Inferior parietal cortex (tissue), 1 donor: Measurements from ENCODE around the gene PDGFRB.

Experiments used
- DNase-seq: peaks from one replicate; pipeline ENCODE4 v3.0.0-alpha.2; 2016; ENCODE audit errors: extremely low spot score

The PDGFRB gene

DNA sequence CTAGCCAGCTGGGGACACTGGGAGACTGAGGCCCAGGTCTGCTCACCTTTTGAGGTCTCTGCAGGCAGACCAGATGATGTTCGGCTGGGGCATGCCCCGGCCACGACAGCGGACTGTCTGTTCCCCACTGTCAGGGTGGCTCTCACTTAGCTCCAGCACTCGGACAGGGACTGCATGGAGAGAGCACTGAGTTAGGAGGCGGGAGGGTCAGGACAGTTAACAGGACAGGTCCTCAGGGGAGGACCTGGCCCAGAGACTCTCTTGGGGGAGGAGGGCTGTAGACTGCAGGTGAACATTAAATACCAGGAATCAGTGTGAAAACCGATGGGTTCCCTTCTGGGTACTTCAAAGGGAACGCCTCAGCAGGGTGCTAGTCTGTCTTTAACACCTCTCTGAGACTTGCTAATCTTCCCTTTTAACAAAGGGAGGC lies 25.1 kb downstream of the PDGFRB start:
- DNase-seq: no peak

GRCh38 chr5:150129813-150130492 lies 25.7 kb downstream of the PDGFRB start:
- peak; percentile 72 for DNase-seq

DNA sequence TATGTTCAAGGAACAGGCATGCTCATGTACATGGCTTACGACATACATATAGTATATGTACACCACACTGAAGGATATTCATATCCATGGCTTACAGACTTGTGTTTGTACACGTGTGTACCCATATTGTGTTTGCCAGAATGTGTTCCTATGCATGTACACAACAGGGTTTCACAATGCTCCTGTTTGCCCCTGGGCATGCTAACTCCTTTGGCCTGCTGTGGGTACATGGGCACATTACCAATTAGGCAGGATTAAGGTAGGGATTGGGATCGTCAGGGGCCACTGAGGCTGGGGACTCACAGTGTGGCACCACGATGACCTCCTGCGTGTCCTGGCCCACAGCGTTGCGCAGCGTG lies 26.2 kb downstream of the PDGFRB start:
- no peak for DNase-seq

GRCh38 chr5:150126921-150127265 lies 28.8 kb downstream of the PDGFRB start:
- DNase-seq: no peak

- DNase-seq: no peak
These were observed 29.3 kb downstream of the PDGFRB start for GRCh38 chr5:150126199-150126920.

GRCh38 chr5:150125334-150125733 lies 30.3 kb downstream of the PDGFRB start:
- DNase-seq: no peak

GRCh38 chr5:150124596-150124995 lies 31.0 kb downstream of the PDGFRB start:
- no peak for DNase-seq

GRCh38 chr5:150124111-150124557 lies 31.5 kb downstream of the PDGFRB start:
- no peak for DNase-seq

DNA sequence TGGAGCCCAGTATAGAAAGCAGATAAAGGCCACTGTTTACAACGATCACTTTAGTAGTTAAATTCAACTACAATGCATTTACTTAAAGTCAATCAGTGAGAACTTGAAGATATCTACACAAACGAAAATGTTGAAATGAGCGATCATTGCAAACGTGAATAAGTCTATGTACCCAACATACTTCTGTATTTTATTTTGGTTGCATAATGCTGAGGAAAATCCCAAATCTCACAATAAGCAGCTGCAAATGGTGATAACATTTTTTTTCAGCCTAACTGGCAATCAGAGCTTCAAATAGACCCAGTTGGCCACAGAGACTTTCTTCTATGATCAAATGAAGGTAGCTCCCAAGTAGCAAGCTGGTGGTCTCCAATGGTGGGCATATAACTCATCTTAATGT lies 32.1 kb downstream of the PDGFRB start:
- DNase-seq: no peak

DNA sequence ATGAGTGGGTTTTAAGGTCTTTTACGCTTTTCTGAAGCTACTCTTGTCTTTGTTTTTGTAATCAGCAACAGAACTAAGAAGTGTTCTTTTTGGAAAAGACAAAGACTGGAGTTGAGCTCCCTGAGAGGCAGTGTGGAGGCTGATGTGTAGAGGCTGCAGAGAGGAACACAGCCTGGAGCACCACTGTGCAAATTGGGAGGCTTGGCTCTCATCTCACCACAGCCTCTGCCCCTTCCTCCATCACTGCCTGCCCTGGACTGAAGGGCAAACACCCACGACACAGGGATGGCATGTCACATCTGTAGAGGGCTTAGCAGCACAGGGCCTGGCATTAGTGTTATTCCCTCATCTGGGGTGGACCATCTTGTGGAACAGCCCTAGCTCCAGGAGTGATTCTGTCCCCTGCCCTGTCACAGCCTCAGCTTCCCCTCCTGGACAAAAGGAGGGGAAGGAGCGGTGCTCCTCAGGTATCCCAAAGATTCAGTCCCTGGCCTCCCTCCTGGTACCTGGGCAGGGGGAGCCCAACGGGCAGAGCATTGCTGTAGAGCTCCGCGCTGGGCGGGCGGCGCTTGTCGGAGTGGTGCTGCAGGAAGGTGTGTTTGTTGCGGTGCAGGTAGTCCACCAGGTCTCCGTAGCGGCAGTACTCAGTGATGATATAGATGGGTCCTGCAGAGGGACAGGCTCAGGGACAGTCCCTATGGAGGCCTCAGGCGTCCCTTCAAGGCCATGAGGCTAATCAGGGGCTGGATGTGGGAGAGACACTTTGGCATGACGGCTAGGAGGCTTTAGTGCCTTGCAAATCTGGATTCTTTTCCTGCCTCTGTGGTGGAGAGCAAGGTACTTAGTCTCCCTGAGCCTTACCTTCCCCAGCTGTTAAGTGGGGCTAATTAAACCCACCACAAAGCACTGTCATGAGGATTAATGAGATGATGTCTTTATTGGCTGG lies 32.8 kb downstream of the PDGFRB start:
- no peak for DNase-seq

DNA sequence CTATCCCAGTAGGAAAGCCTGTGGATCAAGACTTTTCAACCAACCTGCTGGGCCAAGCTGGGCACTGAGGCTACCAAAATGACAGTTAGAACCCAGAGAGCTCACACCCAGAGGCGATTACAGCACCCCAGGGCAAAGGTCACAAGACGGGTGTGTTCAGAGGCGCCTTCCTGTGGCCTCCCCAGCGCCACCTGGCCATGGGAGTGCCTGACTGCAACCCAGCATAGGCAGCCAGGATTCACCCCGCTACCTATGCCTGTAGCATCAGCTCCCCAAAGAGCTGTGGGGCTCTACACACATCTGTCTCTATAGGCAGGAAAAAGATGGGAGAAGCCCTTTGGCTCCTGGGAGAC lies 33.5 kb downstream of the PDGFRB start:
- DNase-seq: no peak

- DNase-seq: no peak
These were observed 34.0 kb downstream of the PDGFRB start for GRCh38 chr5:150121448-150122157.

DNA sequence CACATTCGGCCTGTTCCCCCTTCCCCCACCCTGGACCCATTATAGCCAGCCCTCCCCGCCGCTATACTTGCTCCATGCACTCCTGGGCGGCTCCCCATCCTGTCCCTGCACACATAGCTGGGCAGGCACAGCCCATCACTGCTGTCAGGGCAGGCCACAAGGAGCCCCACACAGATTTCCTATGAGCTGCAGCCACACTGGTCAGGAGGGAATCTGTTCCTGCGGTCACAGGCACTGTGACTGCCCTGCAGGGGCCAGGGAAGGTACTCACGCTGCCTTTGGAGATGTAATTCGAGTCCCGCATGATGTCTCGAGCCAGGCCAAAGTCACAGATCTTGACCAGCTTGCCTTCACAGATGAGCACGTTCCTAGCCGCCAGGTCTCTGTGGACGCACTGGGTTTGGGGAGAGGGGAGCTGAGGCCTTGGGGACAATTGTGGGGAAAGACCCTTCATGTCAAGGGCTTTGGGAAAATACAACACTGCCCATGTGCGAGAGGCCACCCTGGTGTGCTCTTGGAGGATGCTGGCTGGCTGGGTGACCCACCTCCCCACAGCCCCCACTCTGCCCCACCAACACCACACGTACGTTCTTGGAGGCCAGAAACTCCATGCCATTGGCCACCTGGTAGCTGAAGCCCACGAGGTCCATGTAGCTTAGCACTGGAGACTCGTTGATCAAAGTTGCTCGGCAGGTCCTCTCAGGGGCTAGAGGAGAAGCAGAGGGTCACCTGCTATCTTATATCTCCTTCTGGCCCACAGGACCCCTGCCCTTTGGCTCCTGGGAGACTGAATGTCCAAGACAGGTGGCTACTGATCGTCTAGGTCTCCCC lies 34.8 kb downstream of the PDGFRB start:
- DNase-seq: no peak

GRCh38 chr5:150120062-150120441 lies 35.6 kb downstream of the PDGFRB start:
- no peak for DNase-seq

GRCh38 chr5:150119421-150120061 lies 36.1 kb downstream of the PDGFRB start:
- DNase-seq: no peak

- no peak for DNase-seq
These were observed 37.0 kb downstream of the PDGFRB start for GRCh38 chr5:150118561-150119229.

DNA sequence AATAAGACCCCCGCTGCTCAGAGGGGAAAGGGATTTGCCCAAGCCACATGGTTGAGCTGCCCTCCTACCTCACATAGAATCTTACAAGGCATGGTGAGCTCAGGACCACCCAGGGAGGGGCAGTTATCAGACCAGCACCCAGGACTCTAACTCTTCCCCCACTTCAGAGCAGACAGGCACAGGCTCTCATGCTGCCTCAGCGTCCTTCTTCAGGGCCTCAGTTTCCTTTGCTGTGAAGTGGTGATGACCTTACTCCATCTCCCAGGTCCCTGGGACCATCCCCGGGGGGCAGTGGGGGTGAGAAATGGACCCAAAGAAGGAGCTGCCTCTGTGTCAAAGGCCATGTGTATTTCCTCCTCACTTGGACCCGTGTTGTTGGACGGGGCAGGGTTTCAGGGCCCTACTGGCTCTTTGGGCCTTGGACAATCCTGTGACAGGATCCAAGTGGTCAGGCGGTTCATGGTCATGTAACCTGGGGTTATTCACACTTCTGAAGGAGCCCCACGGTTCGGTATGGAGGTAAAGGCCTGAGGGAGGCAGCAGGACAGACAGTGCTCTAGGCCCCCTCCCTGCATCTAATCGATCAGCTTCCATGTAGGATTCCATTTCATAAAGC lies 37.6 kb downstream of the PDGFRB start:
- no peak for DNase-seq

DNA sequence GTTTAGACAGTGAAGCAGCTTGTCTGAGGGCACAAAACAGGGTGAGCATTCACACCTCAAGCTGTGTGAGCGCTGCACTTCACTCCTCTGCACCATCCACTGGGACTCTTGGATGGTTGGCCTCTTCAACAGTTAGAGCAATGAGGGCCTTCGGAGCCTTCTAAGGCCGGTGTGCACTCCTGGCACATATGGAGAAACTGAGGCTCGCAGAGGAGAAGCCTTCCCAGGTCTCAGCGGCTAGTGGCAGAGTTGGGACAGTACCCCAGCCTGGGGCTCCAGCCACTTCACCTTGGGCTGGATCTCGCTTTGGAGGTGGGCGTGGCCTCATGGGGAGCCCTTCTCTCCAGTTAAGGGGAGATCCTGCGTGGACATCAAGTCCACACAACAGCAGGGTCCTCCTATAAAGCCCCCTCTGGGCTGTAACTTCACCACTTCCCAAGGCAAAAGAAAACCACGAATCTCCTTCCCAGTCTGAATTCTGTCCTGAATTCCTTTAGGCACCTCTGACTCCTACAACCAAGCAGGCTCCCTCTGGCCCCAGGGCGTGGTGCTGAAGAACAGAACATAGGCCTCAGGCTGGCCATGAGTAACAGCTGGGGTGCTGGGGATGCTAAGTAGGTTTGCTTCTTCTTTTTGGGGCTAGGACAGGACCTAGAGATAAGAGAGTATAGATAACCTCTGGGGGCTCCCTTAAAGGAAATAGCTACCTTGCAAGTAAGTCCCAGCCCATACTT lies 38.8 kb downstream of the PDGFRB start:
- DNase-seq: no peak
